Ureter (tissue), 1 donor: Measurements from ENCODE around the gene DDA1. TPM values are rescaled to one million over a fixed set of nuclear protein-coding genes. Genes with fewer than 3 reads are reported as not detected.
A peak's percentile ranks its signal among the peaks of the same experiment; 100 is the strongest.
"Not testable (repeated sequence)": the region's sequence is repeated elsewhere in the genome, so short reads cannot be mapped to it uniquely, and the experiment has no call there.

Source experiments
- DNase-seq: peaks from one replicate; pipeline ENCODE4 v3.0.0-alpha.2; 2020; ENCODE audit warnings: low spot score
- total RNA-seq: library from RNA; stranded (reverse); gene quantifications from one replicate; pipeline ENCODE4 v1.2.4, GENCODE V29; 2023
- donor health status: DM: yes; HTN: yes; CAD: no.

The DDA1 gene
- total RNA-seq, 1 donor from 2014 or later: 32.0 TPM

DNA sequence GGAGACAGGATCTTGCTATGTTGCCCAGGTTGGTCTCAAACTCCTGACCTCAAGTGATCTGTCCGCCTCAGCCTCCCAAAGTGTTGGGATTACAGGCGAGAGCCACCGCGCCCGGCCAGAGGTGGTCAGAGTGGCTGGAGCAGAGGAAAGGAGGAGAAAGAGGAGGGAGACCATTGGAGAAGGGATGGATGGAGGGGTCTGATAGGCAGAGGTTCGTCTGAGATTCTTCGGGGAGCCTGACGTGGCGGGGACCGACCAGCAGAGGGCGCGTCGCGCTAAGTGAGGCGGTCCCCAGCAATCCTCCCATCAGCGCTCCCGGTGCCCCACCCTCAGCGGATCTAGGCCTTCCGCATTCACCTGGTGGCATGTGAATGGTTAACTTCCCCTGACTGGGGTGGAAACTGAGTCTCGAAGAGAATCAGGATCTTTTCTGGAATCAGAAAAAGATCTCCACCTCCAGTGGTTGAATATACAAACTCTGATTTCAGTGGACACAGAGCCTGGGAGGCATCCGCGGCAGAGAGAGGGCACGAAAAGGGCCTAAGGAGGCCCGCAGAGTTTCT, 36.8 kb downstream of the DDA1 start:
- peak; percentile 79 for DNase-seq

DNA sequence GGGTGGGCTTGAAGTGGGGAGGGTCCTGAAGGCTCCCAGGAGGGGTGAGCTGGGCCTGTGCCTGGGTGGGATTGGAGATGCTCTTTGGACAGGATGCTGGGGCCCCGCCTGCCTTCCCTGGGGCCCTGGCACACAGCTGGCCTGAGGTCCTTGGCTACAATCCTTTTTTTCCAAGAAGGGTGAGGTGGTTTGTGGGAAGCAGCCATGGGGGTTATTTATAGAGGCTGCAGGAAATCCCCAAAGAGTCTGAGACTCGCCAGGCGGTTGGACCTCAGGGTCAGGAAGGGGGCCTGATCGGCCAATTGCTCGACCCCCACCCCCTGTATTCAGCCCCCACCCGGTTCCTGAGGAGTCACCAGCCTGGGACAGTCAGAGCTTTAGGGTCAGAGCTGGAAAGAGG, 38.0 kb downstream of the DDA1 start:
- no peak for DNase-seq

DNA sequence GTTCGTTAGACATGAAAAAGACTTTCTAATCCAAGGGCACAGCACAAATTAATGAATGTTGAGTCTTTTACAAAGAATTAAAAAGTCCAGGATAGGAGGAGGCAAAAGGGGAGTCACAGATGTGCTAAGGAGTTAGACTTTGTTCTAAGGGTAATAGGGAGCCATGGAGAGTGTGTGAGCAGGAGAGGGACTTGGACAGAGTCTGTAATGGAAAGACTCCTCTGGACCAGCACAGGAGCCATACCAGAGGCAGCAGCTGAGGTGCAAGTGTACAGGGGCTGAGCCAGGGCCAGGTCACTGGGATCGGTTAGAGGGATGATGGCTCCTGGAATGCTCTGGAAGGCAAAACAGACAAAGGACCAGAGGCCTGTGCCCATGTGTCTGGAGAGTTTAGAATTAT, 38.5 kb downstream of the DDA1 start:
- DNase-seq: no peak

DNA sequence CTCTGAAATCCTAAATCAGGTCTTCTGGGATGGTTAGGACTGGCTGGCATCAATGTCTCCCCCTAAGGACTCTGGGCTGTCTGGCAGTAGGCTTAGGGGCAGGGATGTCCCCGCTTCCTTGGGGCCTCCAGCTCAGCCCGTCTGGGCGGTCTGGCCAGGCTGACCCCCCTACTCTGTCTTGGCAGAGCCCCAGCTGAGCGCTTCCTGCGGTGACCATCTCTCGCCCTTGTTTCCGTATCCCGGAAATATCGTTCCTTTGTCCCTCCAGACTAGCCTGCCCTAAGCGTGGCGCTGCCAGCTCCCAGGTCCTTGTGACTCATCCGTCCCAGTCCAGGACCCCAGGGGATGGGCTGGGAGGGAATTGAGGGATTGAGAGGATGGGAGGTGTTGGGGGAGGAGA, 39.3 kb downstream of the DDA1 start:
- DNase-seq: peak; percentile 74

DNA sequence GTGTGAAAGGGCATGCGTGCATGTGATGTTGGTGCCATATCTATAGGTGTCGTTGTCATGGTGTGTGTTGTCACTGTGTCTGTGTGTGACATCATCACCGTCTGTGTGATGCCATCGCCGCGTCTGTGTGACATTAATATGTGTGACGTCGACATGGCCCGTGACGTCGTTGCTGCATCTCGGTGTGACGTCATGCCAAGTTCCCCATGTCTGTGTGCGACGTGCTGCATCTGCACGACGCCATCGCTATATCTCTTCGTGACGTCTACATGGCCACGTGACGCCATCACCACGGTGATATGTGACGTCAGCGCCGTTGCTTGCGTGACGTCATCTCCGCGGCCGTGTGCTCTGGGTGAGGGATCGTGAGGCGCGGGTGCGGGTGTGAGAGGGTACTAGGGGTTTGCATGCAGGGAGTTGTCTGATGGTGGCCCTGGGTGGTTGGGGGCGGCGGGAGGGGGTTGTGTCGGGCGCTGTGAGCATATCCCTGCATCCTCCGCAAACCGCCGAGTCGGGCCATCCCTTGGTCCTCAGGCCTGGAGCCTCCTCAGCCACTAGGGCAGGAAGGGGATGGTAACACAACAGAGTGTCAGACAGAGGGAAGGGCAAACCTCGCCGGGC, 42.6 kb downstream of the DDA1 start:
- no peak for DNase-seq

DNA sequence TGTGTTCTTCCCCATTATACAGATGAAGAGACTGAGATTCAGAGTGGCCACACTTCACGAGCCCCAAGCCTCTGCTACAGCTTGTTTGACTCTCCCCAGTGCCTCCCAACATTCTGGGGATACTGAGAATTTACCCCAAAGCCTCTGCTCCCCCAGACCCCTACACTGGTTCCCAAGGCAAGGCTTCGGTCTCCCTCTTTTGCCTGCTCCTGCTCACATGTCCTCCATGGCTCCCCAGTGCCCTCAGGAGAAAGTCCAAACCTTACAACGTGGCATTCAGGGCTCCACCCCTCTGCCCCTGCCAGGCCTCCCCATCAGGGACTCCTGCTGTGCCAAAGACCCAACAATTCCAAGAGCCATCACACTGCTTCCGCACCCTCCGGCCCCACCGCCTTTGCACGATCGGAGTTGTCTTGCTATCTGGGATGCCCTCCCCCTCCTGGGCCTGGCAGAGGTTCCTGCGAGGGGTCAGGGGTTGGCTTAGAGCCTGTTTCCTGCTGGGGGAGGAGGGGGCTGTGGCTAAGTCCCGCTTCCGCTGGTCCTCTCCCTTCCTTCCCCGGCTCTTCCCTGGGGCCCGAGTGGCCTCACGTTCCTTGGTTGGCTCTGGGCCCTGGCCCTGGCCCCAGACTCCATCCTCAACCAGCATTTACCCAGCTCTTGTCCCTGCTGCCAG, 43.4 kb downstream of the DDA1 start:
- no peak for DNase-seq

DNA sequence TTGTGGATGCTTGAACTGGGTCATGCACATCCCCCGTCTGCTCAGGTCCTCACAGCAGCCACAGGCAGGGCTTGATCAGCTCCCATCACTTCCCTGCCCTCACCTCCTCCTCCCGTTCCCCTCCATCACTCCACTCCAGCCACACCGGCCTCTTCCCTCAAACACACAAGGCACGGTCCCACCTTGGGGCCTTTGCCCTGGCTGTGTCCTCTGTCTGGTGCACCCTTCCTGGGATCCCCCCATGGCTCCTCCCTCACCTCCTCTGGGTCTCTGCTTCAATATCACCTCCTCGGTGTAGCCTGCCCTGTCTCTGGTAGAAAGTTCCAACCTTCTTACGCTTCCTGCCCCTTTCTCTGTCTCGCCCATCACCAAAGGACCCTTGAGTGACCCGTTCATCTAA, 44.0 kb downstream of the DDA1 start:
- no peak for DNase-seq

DNA sequence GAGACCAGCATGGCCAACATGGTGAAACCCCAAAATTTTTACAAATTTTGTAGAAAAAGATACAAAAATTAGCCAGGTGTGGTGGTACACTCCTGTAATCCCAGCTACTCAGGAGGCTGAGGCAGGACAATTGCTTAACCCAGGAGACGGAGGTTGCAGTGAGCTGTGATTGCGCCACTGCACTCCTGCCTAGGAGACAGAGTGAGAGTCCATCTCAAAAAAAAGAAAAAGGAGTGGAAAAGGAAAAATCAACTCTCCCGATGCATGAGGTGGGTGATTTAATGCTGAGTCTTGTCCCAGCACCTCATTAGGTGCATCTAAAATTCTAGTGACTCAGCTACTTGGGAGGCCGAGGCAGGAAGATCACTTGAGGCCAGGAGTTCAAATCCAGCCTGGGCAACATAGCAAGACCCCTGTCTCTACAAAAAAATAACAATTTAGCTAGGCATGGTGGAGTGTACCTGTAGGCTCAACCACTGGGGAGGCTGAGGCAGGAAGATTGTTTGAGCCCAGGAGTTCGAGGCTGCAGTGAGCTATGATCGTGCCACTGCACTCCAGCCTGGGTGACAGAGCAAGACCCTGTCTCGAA, 47.8 kb downstream of the DDA1 start:
- no peak for DNase-seq

DNA sequence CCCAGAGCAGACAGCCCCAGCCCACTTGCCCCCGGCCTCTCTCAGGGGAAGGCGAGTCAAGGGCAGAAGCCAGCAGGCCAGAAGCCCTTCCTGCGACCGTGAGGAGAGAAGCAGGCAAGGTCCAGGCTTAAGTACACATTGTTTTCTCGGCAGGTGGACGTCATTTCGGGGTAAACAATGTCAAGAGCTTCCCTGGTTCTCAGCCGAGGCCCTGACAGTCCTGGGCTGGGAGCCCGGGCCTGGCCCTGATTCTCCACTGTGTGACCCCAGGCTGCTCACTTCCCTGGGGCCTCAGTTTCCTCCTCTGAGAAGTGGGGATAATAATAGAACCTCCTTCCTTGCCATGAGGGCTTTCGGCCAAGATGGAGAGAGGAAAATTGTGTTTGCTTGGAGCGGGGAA, 48.4 kb downstream of the DDA1 start:
- no peak for DNase-seq

DNA sequence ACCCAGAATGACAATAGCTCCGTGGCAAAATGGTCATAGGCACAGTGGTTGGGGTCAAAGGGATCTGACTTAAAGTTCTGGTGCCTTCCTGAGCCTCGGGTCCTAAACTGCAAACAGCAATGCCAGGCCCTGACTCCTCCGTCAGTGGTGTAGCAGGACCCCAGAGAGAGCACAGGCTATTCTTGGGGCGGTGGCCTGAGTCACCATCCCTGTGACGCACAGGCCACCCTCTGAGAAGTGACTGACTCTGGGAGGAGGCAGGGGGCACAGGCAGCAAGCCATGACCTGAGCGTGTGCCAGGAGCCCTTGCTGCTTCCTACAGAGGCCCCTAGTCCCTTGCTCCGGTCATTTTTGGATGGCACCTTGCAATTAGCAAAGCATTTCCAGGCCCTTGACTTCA, 49.0 kb downstream of the DDA1 start:
- no peak for DNase-seq

DNA sequence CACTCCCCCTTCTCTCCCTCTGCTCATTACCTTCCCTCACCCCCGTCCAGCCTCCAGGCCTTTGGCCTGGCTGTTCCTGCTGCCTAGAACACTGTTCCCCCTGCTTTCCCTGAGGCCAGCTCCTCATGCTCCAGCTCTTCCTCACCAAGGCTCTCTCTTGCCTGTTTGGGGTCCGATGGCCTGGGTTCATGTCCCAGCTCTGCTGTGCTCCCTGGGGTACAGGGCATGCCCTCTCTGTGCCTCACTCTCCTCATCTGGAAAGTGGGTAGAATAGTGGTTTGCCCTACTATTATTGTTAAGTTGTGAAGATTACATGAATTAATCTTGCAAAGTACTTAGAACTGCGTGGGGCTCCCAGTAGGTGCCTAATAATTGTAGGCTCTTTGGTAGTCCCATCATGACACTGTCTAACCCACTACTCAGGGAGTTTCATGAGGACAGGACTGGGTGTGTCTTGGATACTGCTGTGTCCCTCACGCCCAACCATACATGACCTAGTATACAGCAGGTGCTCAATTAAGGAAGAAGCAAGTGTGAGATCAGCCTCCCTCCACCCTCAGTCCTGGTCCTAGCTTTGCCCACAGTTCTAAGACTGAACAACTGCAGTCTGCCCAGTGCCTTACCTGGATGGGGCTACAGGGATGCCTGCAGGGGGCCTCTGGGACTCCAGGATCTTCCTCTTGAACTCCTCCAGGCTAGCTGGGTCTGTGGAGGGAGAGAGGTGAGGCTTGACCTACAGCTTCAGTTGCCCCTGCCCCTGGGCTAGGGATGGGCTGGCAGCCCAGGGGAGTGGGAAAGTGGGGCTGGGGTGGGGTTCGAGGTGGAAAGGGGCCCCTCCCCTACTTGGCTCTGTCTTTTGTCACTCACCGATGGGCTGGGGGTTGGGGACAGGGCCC, 50.8 kb downstream of the DDA1 start:
- DNase-seq: no peak

DNA sequence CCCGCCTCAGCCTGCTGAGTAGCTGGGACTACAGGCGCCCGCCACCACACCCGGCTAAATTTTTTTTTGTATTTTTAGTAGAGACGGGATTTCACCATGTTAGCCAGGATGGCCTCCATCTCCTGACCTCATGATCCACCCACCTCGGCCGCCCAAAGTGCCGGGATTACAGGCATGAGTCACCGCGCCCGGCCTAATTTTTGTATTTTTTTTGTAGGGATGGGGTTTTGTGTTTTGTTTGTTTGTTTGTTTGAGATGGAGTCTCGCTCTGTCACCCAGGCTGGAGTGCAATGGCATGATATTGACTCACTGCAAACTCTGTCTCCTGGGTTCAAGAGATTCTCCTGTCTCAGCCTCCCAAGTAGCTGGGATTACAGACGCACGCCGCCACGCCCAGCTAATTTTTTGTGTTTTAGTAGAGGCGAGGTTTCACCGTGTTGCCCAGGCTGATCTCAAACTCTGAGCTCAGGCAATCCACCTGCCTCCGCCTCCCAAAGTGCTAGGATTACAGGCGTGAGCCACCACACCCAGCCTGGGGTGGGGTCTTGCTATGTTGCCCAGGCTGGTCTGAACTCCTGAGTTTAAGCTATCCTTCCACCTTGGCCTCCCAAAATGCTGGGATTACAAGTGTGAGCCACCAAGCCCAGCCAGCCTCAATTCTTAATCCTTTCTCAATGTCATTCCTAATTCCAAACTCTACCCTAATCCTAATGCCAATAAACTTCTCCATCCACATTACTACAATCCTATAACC, 54.7 kb downstream of the DDA1 start:
- not testable (repeated sequence) for DNase-seq

DNA sequence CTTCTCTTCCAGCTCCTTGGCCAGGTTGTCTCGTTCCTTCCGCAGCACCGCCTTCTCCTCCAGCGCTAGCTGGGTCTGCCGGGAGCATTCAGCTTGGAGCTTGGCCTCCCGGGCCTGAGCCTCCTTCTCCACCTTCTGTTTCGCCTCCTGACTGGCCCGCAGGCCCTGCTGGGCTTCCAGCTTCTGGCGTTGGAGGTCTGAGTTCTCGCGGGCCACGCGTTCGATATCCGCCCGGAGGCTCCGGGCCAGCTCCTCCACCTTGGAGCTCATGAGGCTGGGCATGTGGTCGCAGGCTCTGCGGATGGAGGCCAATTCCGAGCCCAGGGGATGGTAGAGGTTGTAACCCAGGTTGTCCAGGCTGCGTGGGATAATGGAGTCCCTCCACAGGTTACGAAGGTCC, 56.0 kb downstream of the DDA1 start:
- no peak for DNase-seq

DNA sequence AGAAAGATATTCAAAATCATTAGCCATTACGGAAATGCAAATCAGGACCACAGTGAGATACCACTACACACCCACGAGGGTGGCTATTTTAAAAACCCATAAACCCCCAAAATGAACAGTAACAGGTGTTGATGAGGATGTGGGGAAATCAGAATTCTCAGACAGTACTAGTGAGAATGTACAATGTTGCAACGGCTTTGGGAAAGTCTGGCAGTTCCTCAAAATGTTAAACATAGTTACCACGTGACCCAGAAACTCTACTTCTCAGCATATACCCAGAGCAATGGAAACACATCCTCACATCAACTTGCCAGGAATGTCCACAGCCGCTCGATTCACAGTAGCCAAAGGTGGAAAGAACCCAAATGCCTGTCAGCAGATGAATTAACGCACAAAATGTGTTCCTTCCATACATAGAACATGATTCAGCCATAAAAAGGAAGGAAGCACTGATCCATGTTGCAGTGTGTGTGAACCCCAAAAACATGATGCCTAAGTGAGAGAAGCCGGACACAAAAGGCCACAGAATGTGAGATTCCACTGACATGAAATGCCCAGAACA, 60.7 kb downstream of the DDA1 start:
- no peak for DNase-seq

Other genes with a start within 250 kb of the DDA1 start
- 10.8 TPM for gene HAUS8, start 234.1 kb upstream of the DDA1 start, total RNA-seq
- gene MYO9B, start 233.8 kb upstream of the DDA1 start, total RNA-seq: 77.3 TPM
- gene USE1, start 94.2 kb upstream of the DDA1 start, total RNA-seq: 20.2 TPM
- gene OCEL1, start 83.3 kb upstream of the DDA1 start, total RNA-seq: 21.9 TPM
- 72.1 TPM for gene NR2F6, start 63.6 kb upstream of the DDA1 start, total RNA-seq
- 7.2 TPM for gene USHBP1, start 44.8 kb upstream of the DDA1 start, total RNA-seq
- gene BABAM1, start 42.1 kb upstream of the DDA1 start, total RNA-seq: 67.7 TPM
- 0.23 TPM for gene ANKLE1, start 27.7 kb upstream of the DDA1 start, total RNA-seq
- gene ABHD8, start 6.1 kb upstream of the DDA1 start, total RNA-seq: 6.3 TPM
- 48.5 TPM for gene MRPL34, start 3.7 kb upstream of the DDA1 start, total RNA-seq
- gene ANO8, start 25.3 kb downstream of the DDA1 start, total RNA-seq: 7.9 TPM
- 30.3 TPM for gene GTPBP3, start 28.0 kb downstream of the DDA1 start, total RNA-seq
- 159 TPM for gene PLVAP, start 67.8 kb downstream of the DDA1 start, total RNA-seq
- gene CCDC194, start 84.6 kb downstream of the DDA1 start, total RNA-seq: 0.86 TPM
- gene BST2, start 96.1 kb downstream of the DDA1 start, total RNA-seq: 45.8 TPM
- gene MVB12A, start 110.5 kb downstream of the DDA1 start, total RNA-seq: 33.0 TPM
- gene TMEM221, start 139.1 kb downstream of the DDA1 start, total RNA-seq: 0.31 TPM
- gene NXNL1, start 151.4 kb downstream of the DDA1 start, total RNA-seq: not detected
- gene SLC27A1, start 161.0 kb downstream of the DDA1 start, total RNA-seq: 17.1 TPM
- 91.7 TPM for gene PGLS, start 202.1 kb downstream of the DDA1 start, total RNA-seq
- 66.3 TPM for gene COLGALT1, start 246.1 kb downstream of the DDA1 start, total RNA-seq